Measurements from ENCODE around the gene CHRNB4.

CHRNB4 gene

GRCh38 chr15:78671626-78672211 lies 30.7 kb upstream of the CHRNB4 start:
- DNase-seq (ENCODE audit: low read depth in 2 of 3, low spot score in 2 of 3): no peak

GRCh38 chr15:78668987-78669386 lies 28.0 kb upstream of the CHRNB4 start:
- no peak for DNase-seq (ENCODE audit: low read depth in 2 of 3, low spot score in 2 of 3)

GRCh38 chr15:78667578-78668236 lies 26.7 kb upstream of the CHRNB4 start:
- no peak for DNase-seq (ENCODE audit: low read depth in 2 of 3, low spot score in 2 of 3)

GRCh38 chr15:78666010-78666409 lies 25.0 kb upstream of the CHRNB4 start:
- DNase-seq (ENCODE audit: low read depth in 2 of 3, low spot score in 2 of 3): no peak

GRCh38 chr15:78663703-78664102 lies 22.7 kb upstream of the CHRNB4 start:
- DNase-seq (ENCODE audit: low read depth in 2 of 3, low spot score in 2 of 3): no peak

- no peak for DNase-seq (ENCODE audit: low read depth in 2 of 3, low spot score in 2 of 3)
Measured at GRCh38 chr15:78662028-78662427, 21.0 kb upstream of the CHRNB4 start.

- DNase-seq (ENCODE audit: low read depth in 2 of 3, low spot score in 2 of 3): no peak
Measured at GRCh38 chr15:78661001-78661400, 20.0 kb upstream of the CHRNB4 start.

- no peak for DNase-seq (ENCODE audit: low read depth in 2 of 3, low spot score in 2 of 3)
Measured at GRCh38 chr15:78660584-78660983, 19.6 kb upstream of the CHRNB4 start.

- DNase-seq (ENCODE audit: low read depth in 2 of 3, low spot score in 2 of 3): no peak
Measured at GRCh38 chr15:78658823-78659222, 17.8 kb upstream of the CHRNB4 start.

GRCh38 chr15:78654272-78654671 lies 13.3 kb upstream of the CHRNB4 start:
- DNase-seq (ENCODE audit: low read depth in 2 of 3, low spot score in 2 of 3): no peak

- DNase-seq (ENCODE audit: low read depth in 2 of 3, low spot score in 2 of 3): no peak
Measured at GRCh38 chr15:78651930-78652615, 11.1 kb upstream of the CHRNB4 start.

GRCh38 chr15:78651007-78651406 lies 10.0 kb upstream of the CHRNB4 start:
- no peak for DNase-seq (ENCODE audit: low read depth in 2 of 3, low spot score in 2 of 3)

GRCh38 chr15:78650022-78650421 lies 9.0 kb upstream of the CHRNB4 start:
- DNase-seq (ENCODE audit: low read depth in 2 of 3, low spot score in 2 of 3): no peak

- no peak for DNase-seq (ENCODE audit: low read depth in 2 of 3, low spot score in 2 of 3)
Measured at GRCh38 chr15:78645009-78645408, 4.0 kb upstream of the CHRNB4 start.

- DNase-seq (ENCODE audit: low read depth in 2 of 3, low spot score in 2 of 3): no peak
Measured at GRCh38 chr15:78642331-78642730, 1.3 kb upstream of the CHRNB4 start.

- no peak for DNase-seq (ENCODE audit: low read depth in 2 of 3, low spot score in 2 of 3)
Measured at GRCh38 chr15:78641749-78642275, 802 bp upstream of the CHRNB4 start.

GRCh38 chr15:78640527-78641101 lies 396 bp downstream of the CHRNB4 start:
- DNase-seq (ENCODE audit: low read depth in 2 of 3, low spot score in 2 of 3): no peak

GRCh38 chr15:78638658-78639314 lies 2.2 kb downstream of the CHRNB4 start:
- no peak for DNase-seq (ENCODE audit: low read depth in 2 of 3, low spot score in 2 of 3)

- DNase-seq (ENCODE audit: low read depth in 2 of 3, low spot score in 2 of 3): no peak
Measured at GRCh38 chr15:78637776-78638435, 3.1 kb downstream of the CHRNB4 start.

GRCh38 chr15:78636378-78636859 lies 4.6 kb downstream of the CHRNB4 start:
- no peak for DNase-seq (ENCODE audit: low read depth in 2 of 3, low spot score in 2 of 3)

- DNase-seq (ENCODE audit: low read depth in 2 of 3, low spot score in 2 of 3): no peak
Measured at GRCh38 chr15:78635346-78635745, 5.7 kb downstream of the CHRNB4 start.
